Measurements from ENCODE around the gene FKBP5.

Gene FKBP5

DNA sequence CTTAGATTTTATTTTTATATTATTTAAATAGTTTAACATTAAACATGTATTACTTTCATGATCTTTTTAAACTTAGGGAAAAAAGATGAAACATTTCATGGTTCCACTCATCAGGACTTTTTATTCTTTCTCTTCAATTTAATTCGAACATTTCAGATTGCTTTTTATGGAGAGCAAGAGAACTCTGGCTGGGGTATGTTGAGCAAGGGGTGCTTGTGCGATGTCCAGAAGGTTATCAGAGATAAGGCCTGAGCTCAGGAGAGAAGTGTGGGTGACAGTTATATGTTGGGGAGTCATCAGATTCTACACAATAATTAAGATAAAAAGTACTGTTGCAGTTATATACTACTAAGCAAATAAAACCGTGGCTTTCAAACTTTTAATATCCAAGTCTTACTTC is 37.5 kb downstream of the FKBP5 start:
- no peak for DNase-seq

DNA sequence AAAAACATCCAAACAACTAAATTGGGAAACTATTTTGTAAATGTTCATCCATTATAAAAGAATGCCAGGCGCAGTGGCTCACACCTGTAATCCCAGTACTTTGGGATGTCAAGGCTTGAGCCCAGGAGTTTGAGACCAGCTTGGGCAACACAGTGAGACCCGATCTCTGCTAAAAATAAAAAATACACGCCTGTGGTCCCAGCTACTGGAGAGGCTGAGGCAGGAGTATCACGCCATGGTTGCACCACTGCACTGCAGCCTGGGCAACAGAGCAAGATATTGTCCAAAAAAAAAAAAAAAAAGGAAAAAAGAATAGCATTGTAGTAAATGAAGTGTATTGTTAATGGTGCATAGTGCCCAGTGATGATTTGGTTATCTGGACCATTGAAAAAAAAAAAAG is 38.7 kb downstream of the FKBP5 start:
- DNase-seq, result no peak

DNA sequence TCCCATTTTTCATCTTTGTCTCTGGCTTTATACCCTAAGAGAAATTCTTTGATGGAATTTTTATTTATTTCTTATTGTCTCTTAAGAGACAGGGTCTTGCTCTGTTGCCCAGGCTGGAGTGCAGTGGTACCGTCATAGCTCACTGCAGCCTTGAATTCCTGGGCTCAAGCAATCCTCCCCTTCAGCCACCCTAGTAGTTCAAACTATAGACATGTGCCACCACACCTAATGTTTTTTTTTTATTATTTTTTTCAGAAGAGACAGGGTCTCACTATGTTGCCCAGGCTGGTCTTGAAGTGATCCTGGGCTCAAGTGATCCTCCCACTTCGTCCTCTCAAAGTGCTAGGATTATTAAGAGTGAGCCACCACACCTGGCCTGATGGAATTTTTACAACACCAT is 40.5 kb downstream of the FKBP5 start:
- DNase-seq, result no peak

GRCh38 chr6:35647400-35647799 is 41.3 kb downstream of the FKBP5 start:
- no peak for DNase-seq

- DNase-seq, result no peak
These were observed 45.6 kb downstream of the FKBP5 start for GRCh38 chr6:35643162-35643535.

DNA sequence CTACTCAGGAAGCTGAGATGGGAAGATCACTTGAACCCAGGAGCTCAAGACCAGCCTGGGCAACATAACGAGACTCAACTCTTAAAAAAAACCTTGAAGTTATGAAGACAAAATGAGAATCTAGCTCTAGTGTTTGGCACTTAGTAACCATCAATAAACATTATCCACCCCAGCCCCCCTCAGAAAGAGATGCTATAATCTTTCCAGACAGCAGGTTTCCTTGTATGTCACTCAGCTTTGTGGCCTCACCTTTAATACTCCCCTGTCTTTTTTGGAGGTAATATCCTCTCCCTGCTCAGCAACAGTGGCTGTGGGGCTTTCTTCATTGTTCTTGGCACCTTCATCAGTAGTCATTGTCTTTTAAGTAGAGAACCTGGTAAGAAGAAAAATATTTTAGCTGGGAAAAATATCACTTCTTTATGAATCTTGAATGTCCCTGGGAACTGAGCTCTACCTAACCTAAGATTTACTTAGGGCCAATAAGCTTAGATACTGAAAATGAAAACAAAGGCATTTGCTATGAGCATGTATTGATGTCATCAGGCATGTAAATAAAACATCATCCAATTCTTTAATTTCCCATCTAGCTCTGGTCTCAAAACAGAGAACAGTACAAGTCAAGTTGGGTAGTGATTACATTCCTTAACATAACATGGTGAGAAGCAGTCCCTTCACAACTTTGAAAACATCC is 46.1 kb downstream of the FKBP5 start:
- no peak for DNase-seq

- no peak for DNase-seq
These were observed 48.6 kb downstream of the FKBP5 start for GRCh38 chr6:35640017-35640664.

DNA sequence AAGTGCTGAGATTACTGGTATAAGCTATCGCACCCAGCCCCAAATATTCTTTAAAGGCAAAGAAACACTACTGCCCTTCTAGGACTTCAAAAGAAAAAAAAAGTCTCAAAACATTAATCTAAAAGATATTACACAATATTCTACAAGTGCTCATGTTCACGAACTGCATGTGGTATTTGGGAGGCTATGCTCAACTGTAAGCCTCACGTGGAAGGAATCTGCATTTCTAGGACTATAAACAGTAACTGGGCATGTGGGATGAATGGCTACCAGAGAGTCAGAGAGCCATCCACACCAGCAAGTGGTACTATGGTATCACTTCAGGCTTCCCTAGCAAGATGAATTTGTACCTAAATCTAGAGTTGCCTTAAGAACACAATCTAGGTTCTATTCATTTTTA is 50.0 kb downstream of the FKBP5 start:
- DNase-seq, result no peak

DNA sequence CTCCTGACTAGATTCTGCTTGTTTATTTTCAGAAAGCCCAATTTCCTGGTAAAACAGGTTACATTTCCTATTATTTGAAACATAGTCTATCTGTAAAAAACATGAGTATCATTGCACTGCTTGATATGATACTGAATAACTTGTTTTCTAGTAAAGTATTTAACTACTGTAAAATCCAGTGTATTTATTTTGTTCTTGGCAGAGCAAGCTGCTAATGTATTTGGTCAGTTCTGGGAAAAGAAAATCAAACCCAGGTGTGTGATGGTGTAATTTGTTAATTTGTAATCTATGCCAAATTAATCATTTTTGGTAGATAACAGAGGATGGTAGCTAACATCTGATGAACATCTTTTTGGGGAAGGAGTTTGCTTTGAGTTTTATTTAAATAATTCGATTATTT is 50.8 kb downstream of the FKBP5 start:
- no peak for DNase-seq

DNA sequence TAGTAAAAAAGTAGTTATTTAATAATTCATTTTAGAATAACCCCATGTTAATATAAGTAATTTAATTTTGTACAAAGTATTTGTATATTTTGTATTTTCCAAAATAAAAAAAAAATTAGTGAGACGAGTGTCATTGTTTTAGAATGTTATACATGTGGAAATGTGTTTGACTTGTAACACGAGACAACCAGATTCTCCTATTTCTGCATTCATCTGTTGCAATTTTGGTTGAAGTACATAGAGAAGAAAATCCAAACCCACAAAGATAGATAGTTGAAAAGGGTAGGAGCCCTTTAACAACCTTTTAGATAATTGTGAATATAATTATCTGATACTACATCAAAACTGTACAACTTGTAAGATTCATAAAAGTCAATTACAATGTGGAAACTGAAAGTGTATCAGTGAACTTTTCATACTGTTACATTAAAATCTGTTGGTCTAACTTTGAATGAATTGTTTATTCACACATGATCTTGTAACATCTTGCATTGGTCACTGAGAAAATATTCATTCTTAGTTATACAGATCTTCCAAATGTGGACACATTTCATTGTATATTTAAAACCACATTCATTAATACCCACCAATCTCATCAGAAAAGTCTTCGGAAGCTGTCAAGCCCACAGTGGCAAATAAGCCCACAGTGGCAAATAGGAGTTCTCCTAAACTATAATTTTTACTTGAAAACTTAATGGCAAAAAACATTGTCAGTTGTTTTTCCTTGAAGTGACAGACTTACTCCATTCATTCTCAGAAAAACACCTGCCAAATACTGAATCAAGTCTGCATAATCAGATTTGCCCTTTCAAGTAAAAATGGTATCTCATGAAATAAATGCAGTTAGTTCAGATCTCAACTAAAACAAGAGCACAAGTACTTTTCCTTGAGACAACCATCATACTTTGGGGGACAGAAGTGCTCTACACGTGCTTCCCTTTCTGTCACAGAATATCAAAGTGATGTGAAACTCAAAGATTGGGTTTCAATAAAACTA is 52.8 kb downstream of the FKBP5 start:
- DNase-seq, result no peak

DNA sequence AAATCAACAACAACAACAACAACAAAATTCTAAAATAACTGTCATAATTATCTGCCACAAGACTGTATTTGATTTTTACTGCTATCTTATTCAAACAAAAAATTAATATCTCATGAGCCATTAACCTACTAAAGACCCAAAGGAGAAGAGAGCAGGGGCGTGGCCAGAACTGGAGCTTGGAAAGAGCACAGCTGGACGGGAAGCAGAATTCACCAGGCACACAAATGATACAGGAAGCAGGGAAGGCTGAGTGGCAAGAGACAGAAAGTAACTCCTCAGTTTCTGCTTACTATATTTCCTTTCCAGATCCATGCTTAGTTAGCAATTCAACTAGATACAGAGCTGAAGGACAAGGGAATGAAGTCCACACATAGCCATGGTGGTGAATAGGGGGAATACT is 54.4 kb downstream of the FKBP5 start:
- no peak for DNase-seq

GRCh38 chr6:35633579-35634089 is 55.1 kb downstream of the FKBP5 start:
- DNase-seq, result no peak

DNA sequence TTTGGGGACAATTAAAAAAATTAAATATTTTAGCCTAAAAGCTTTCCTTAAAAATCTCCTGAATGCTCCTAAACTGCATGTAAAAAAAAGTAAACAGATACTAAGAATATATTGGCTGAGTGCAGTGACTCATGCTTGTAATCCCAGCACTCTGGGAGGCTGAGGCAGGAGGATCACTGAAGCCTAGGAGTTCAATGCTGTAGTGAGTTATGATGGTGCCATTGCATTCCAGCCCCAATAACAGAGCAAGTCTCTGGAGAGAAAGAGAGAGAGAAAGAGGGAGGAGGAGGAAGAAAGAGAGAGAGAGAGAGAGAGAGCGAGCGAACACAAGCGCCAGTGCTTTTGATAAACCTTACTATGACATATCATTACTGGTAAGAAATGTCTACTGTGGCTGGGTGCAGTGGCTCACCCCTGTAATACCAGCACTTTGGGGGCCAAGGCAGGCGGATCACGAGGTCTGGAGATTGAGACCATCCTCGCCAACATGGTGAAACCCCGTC is 58.8 kb downstream of the FKBP5 start:
- DNase-seq, result no peak

GRCh38 chr6:35626401-35626800 is 62.3 kb downstream of the FKBP5 start:
- no peak for DNase-seq

DNA sequence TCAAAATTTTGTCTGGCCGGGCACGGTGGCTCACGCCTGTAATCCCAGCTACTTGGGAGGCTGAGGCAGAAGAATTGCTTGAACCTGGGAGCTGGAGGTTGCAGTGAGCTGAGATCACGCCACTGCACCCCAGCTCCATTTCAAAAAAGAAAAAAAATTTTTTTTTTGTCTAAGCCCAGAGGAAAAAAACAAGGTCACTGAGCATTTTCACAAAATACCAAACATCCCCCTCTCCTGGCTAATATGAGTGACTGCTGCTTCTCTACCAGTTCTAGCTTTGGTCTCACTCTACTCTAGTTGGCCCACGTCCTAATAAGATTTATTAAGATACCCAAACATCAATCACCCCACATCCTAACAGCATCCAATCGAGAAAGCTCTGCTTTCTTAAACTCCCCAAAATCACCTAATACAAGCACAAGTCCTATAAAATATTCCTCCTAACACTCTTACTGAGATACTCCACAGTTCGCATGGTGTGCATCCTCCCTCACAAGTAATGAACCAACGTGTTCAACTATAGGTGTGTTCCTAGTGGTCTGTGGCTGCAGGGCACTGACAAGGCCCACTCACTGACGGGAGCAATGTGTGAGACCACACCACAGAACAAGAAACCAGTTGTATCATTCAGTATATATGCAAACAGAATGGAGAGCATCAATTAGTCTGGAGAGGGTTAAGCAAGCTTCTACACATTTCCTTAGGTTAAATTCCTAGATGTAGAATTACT is 64.2 kb downstream of the FKBP5 start:
- DNase-seq, result peak; percentile 35

DNA sequence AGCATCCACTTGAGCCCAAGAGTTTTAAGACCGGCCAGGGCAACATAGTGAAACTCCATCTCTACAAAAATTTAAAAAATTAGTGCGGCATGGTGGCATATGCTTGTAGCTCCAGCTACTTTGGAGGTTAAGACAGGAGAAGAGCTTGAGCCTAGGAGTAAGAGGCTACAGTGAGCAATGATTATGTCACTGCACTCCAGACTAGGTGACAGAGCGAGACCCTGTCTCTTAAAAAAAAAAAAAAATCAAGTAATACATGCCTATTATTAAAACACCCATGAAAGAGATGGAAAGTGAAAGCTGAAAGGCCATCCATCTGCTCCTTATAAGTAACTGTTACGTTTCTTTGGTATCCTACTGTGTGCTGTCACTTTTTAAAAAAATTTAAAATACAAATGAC is 66.4 kb downstream of the FKBP5 start:
- DNase-seq, result no peak

- DNase-seq, result no peak
These were observed 68.0 kb downstream of the FKBP5 start for GRCh38 chr6:35620706-35621105.

DNA sequence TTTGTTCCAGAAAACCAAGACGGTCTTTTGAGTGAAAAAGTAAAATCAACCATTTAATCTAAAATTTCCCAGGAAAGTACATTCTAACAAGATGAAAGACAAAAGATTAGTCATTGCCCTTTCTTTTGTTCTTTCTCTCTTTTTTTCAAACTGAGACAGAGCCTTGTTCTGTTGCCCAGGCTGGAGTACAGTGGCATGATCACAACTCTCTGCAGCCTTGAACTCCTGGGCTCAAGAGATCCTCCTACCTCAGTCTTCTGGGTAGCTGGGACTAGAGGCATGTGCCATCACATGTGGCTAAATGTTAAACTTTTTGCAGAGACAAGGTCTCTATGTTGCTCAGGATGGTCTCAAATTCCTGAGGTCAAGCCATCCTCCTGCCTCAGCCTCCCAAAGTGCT is 75.0 kb downstream of the FKBP5 start:
- DNase-seq, result no peak

DNA sequence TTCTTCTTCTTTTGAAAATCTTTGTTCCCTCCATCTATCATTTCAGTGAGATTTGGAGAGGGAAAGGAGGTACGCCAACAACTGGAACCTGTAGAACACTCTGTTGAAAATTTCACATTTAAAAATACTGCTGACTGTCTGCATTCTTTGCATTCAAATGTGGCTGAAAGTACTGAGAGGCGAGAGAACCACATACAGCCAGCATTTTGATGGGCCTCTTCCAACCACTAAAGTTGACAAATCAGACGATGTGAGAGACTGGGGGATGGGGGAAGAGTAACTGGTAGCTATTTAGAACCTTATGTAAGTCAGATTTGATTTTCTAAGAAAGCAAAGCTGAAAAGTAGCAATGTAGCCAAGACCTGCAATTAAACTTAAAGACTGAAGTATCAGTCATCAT is 77.5 kb downstream of the FKBP5 start:
- no peak for DNase-seq

DNA sequence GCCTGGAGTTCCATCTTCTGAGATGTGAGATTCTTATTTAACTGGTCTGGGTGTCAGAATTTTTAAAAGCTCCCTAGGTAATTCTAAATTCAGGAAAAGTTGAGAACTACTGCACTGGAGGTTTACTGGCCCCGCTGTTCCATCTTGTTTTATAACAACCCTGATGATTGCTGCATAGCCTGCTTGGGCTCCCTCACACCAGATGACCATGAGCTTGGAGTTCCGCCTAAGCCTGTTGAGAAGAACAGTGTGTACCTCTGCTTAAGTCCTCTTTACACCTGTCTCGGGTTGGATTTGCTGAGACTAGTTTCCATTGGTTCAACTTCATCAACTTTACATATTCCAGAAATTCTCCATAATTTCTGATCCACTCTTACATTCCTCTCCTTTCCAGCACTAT is 77.9 kb downstream of the FKBP5 start:
- DNase-seq, result no peak

DNA sequence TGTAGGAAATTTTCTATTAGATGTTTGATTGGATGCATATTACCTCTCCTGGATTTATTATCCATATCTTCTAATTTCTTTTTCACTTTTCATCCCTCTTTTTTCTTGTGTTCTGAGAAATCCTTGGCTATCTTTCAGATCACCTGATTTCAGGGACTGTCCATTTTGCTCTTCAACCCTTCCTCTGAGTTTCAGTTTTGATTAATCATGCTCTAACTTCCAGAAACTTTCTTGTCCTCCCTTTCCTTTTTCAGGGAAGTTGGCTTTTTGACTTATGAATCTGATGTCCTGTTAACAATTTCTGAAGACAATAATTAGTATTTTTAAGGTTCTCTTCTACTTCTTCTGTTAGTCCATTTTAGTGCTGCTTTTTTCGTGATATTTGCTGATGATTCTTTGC is 79.1 kb downstream of the FKBP5 start:
- no peak for DNase-seq

GRCh38 chr6:35607517-35608233 is 81.0 kb downstream of the FKBP5 start:
- no peak for DNase-seq
